GM21737 (cell line): Measurements from ENCODE around the gene FAS.

Experiments used
- ATAC-seq: cut with Tn5 transposase; IDR thresholded peaks from one replicate; pipeline ENCODE4 v1.9.1; 2021; ENCODE audit warnings: mild to moderate bottlenecking, moderate library complexity; ENCODE audit not compliant: unreplicated experiment

The FAS gene

DNA sequence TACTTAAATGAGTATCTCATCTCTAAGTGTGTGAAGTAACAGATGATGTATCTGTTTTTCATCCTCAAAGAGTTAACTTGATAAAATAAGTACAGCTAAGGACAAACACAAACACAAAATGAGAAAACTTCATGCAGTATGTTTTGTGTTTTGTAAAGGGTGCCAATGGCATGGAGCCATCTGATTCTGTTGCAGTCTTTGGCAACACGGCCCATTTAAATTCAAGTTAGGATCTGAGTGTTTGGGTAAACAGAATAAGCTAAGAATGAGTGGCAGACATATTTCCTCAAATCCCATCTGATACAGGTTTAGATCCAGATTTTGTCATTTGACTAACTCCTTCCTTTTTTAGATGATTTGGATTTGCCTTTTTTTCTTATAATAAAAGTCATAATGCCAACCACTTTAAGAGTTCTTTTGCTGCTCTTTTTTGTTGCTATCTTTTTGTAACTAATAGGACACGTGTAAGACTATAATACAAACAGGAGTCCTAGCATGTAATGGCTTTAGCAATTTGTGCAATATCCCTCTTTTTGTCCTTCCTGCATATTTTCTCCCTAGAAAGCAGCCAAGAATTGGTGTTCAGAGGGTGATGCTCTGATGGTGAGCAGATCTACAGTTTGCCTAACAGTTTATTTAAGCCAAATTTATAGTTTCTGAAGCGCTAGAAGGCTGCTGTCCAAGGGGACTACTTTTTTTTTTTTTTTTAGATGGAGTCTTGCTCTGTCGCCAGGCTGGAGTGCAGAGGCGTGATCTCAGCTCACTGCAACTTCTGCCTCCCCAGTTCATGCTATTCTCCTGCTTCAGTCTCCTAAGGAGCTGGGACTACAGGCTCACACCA, 19.2 kb upstream of the FAS start:
- ATAC-seq: no peak

GRCh38 chr10:88974012-88974411, 16.6 kb upstream of the FAS start:
- no peak for ATAC-seq

GRCh38 chr10:88974446-88975376, 15.9 kb upstream of the FAS start:
- no peak for ATAC-seq

- ATAC-seq: no peak
These were observed 15.2 kb upstream of the FAS start for GRCh38 chr10:88975377-88975720.

DNA sequence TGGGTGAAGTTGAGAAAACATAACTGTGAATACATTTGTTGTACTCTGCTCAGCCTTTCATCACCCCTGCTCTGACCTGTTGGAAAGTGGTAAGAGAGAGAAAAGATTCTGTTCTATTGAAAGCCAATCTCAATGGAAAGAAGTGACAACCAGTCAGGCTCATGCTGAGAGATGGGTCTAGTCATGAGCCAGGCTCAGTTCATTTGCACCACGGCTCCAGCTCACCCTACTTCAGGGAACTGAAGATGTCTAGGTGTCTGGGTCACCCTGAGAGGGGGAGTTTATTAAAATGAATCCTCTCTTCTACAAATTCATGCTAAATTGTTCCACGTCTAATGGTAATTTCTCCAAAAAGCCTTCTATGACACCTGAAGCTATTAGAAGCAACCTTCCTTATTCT, 12.1 kb upstream of the FAS start:
- ATAC-seq: no peak

GRCh38 chr10:88979153-88979562, 11.4 kb upstream of the FAS start:
- ATAC-seq: no peak

- ATAC-seq: no peak
These were observed 11.0 kb upstream of the FAS start for GRCh38 chr10:88979603-88980002.

DNA sequence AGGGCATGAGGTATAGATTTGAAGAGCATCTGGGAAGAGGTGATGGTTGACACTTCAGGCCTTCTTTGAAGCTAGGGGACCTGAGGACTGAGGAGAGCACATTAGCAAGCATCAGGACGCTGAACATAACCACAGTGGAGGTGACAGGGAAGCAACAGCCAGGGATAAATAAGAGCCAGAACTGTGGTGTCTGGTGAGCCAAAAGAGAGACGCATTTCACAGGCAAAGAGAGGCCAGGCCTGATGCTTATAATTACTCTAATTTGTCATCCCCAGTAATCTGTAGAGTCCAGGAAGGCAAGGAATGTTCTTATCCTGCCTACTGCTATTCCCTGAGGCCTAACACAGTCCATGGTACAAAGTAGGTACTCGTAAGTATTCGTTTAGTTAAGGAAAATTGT, 10.4 kb upstream of the FAS start:
- no peak for ATAC-seq

DNA sequence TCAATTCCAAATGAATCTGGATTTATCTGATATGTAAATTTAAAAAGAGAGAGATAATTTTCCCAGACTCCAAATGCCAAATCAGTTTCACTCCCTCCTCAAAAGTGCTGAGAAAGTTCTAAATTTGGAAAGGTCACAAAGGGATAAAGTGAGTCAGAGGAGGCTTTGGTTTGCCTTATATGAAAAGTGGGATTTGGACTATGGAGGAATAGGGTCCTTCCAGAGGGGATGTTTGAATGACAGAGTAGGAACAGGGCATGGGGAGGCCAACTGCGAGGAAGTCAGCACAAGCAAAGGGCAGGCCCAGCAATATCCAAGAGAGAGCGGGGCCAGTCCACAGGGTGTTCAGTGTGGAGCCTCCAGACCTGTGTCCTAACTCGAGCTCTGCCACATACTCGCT, 9.8 kb upstream of the FAS start:
- no peak for ATAC-seq

GRCh38 chr10:88981435-88981834, 9.2 kb upstream of the FAS start:
- ATAC-seq: no peak

- no peak for ATAC-seq
These were observed 8.2 kb upstream of the FAS start for GRCh38 chr10:88982366-88982765.

DNA sequence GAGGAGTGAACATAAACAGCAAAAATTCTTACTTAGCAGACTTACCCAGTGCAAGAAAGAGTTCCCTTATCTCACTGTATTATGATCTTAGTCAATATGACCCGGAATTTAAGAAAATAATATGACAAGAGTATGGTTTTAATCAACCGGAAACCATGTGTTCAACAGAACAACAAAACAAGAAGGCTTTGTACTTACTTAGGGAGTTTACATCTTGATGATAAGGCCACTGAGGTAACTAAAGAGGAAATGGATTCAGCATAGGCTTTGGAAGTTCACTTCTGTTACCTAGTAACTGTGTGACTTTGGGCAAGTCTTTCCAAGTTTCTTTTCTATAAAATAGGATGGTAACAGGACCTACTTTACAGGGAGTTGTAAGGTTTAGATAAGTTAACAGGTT, 7.4 kb upstream of the FAS start:
- no peak for ATAC-seq

GRCh38 chr10:88983939-88984338, 6.7 kb upstream of the FAS start:
- ATAC-seq: no peak

- no peak for ATAC-seq
These were observed 6.1 kb upstream of the FAS start for GRCh38 chr10:88984525-88984924.

GRCh38 chr10:88986549-88987242, 3.9 kb upstream of the FAS start:
- no peak for ATAC-seq

- ATAC-seq: no peak
These were observed 3.3 kb upstream of the FAS start for GRCh38 chr10:88987243-88987725.

GRCh38 chr10:88987840-88988239, 2.8 kb upstream of the FAS start:
- ATAC-seq: no peak

DNA sequence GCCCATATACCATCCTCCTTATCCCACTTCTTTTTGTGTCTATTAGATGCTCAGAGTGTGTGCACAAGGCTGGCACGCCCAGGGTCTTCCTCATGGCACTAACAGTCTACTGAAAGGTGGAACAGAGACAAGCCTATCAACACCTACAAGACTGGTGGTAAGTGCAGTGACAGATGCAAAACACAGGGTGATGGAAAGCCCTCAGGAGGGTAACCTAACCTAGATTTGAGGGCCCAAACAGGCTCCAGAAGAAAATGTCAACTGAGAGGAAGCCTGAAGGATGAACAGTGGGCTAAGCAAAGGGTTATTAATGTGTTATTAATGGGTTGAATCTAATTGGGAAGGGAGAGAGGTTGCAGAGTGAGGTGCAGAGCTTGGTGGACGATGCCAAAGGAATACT, 1.2 kb upstream of the FAS start:
- no peak for ATAC-seq

- peak; percentile 6 for ATAC-seq
These were observed 694 bp upstream of the FAS start for GRCh38 chr10:88989824-88990383.

- no peak for ATAC-seq
These were observed 732 bp downstream of the FAS start for GRCh38 chr10:88991161-88991898.
